ENCODE results near the gene VAPA. TPM values are rescaled to one million over a fixed set of nuclear protein-coding genes. Genes with fewer than 3 reads are reported as not detected.

VAPA gene
- total and polyA plus RNA-seq, 10 of the 15 experiments (the other 5 are each of a cell fraction or from before 2014, with no cell fraction given), result 70.9 to 252 (median 166) TPM

- TF ChIP-seq SP1 (IDR thresholded peaks at IDR 0.05; ENCODE audit: low read depth, low read length) (no peak), STAT1 (conservative IDR thresholded peaks at IDR 0.05) (no peak), HDAC2 (IDR thresholded peaks at IDR 0.05) (no peak), TAF1 (IDR thresholded peaks at IDR 0.05; ENCODE audit: borderline replicate concordance, low read depth, low read length) (no peak), CREM (IDR thresholded peaks at IDR 0.05; ENCODE audit: low read depth) (no peak)
- TF ChIP-seq, protein P1, sequence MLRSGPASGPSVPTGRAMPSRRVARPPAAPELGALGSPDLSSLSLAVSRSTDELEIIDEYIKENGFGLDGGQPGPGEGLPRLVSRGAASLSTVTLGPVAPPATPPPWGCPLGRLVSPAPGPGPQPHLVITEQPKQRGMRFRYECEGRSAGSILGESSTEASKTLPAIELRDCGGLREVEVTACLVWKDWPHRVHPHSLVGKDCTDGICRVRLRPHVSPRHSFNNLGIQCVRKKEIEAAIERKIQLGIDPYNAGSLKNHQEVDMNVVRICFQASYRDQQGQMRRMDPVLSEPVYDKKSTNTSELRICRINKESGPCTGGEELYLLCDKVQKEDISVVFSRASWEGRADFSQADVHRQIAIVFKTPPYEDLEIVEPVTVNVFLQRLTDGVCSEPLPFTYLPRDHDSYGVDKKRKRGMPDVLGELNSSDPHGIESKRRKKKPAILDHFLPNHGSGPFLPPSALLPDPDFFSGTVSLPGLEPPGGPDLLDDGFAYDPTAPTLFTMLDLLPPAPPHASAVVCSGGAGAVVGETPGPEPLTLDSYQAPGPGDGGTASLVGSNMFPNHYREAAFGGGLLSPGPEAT (IDR thresholded peaks at IDR 0.05; ENCODE audit: low read depth), result no peak
- TF ChIP-seq, protein P2, sequence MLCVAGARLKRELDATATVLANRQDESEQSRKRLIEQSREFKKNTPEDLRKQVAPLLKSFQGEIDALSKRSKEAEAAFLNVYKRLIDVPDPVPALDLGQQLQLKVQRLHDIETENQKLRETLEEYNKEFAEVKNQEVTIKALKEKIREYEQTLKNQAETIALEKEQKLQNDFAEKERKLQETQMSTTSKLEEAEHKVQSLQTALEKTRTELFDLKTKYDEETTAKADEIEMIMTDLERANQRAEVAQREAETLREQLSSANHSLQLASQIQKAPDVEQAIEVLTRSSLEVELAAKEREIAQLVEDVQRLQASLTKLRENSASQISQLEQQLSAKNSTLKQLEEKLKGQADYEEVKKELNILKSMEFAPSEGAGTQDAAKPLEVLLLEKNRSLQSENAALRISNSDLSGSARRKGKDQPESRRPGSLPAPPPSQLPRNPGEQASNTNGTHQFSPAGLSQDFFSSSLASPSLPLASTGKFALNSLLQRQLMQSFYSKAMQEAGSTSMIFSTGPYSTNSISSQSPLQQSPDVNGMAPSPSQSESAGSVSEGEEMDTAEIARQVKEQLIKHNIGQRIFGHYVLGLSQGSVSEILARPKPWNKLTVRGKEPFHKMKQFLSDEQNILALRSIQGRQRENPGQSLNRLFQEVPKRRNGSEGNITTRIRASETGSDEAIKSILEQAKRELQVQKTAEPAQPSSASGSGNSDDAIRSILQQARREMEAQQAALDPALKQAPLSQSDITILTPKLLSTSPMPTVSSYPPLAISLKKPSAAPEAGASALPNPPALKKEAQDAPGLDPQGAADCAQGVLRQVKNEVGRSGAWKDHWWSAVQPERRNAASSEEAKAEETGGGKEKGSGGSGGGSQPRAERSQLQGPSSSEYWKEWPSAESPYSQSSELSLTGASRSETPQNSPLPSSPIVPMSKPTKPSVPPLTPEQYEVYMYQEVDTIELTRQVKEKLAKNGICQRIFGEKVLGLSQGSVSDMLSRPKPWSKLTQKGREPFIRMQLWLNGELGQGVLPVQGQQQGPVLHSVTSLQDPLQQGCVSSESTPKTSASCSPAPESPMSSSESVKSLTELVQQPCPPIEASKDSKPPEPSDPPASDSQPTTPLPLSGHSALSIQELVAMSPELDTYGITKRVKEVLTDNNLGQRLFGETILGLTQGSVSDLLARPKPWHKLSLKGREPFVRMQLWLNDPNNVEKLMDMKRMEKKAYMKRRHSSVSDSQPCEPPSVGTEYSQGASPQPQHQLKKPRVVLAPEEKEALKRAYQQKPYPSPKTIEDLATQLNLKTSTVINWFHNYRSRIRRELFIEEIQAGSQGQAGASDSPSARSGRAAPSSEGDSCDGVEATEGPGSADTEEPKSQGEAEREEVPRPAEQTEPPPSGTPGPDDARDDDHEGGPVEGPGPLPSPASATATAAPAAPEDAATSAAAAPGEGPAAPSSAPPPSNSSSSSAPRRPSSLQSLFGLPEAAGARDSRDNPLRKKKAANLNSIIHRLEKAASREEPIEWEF (IDR thresholded peaks at IDR 0.05; ENCODE audit: insufficient replicate concordance, low read depth, low read length), result no peak
Measured at GRCh38 chr18:9930299-9930884, 16.6 kb downstream of the VAPA start (continued).

Data from GM12878 (cell line).